Right atrium auricular region (tissue), 2 donors: ENCODE data around the gene TBC1D22B. TPM values are rescaled to one million over a fixed set of nuclear protein-coding genes. Genes with fewer than 3 reads are reported as not detected.
A peak's percentile ranks its signal among the peaks of the same experiment; 100 is the strongest.

Experiments
- DNase-seq: peaks from one replicate; pipeline ENCODE4 v3.0.0-alpha.2; 2019; ENCODE audit warnings: low spot score
- H3K27ac ChIP-seq, 2 donors: fragments of 200-600 bp; sonication (generic); 1 replicate in 1 of 2; 2 replicates in 1 of 2; pipeline ENCODE4 v1.5.1; 2016 to 2019
- H3K27me3 ChIP-seq, 2 donors: fragments of 200-600 bp; sonication (generic); one replicate each; pipeline versions ENCODE4 v1.5.1 to v1.6.0; 2017 to 2019
- H3K36me3 ChIP-seq: fragments of 200-600 bp; sonication (generic); one replicate; pipeline ENCODE4 v1.5.1; 2016
- H3K4me1 ChIP-seq, 2 donors: fragments of 200-600 bp; sonication (generic); one replicate each; pipeline versions ENCODE4 v1.5.1 to v1.6.0; 2017 to 2019
- H3K4me3 ChIP-seq, 2 donors: fragments of 200-600 bp; sonication (generic); 1 replicate in 1 of 2; 2 replicates in 1 of 2; pipeline ENCODE4 v1.5.1; 2017 to 2019; ENCODE audit warnings: mild to moderate bottlenecking in 1 of 2, moderate library complexity in 1 of 2
- H3K9me3 ChIP-seq, 2 donors: fragments of 200-600 bp; sonication (generic); one replicate each; pipeline ENCODE4 v1.5.1; 2019
- CTCF ChIP-seq, 2 donors: fragments of 200-600 bp; sonication (generic); IDR thresholded peaks; one replicate each; pipeline ENCODE4 v1.5.1; 2019; ENCODE audit warnings: antibody characterized with exemption in 2 of 2
- total RNA-seq, 2 donors: library from RNA; depleted of rRNA; stranded (reverse); fragments of >200 nt; gene quantifications; one replicate each; pipeline ENCODE4 v1.1.0, GENCODE V29; 2016

Gene TBC1D22B
- total RNA-seq, 2 donors from 2014 or later, result 7.5 to 9.8 TPM

GRCh38 chr6:37222992-37223391 lies 34.6 kb upstream of the TBC1D22B start:
- peaks cover 0 to 4% of the 10 kb centered on the region in 2 donors for H3K4me1 ChIP-seq
- no peaks in the 10 kb centered on the region for H3K36me3 ChIP-seq
- peak overlapping the region; percentile 61 to 64 for H3K27ac ChIP-seq
- no peak for TF ChIP-seq CTCF (IDR thresholded peaks at IDR 0.05)
- H3K27me3 ChIP-seq, result no peaks in the 10 kb centered on the region
- H3K4me3 ChIP-seq, result peak overlapping the region; percentile 54 to 66
- no peaks in the 10 kb centered on the region for H3K9me3 ChIP-seq
- no peak for DNase-seq

- Histone ChIP-seq H3K4me1 (peaks cover 0 to 4% of the 10 kb centered on the region in 2 donors), H3K27me3 (no peaks in the 10 kb centered on the region), H3K4me3 (no peak overlapping the region), H3K36me3 (no peaks in the 10 kb centered on the region), H3K9me3 (no peaks in the 10 kb centered on the region), H3K27ac (no peak overlapping the region)
- DNase-seq, result peak; percentile 4
- TF ChIP-seq CTCF (IDR thresholded peaks at IDR 0.05), result no peak
These were observed 32.0 kb upstream of the TBC1D22B start for GRCh38 chr6:37225350-37226169.

- no peak for TF ChIP-seq CTCF (IDR thresholded peaks at IDR 0.05)
- Histone ChIP-seq H3K36me3 (no peaks in the 10 kb centered on the region), H3K4me3 (no peak overlapping the region), H3K27ac (no peak overlapping the region), H3K4me1 (no peaks in the 10 kb centered on the region), H3K27me3 (no peaks in the 10 kb centered on the region), H3K9me3 (no peaks in the 10 kb centered on the region)
- DNase-seq, result peak; percentile 34
These were observed 27.5 kb upstream of the TBC1D22B start for GRCh38 chr6:37230104-37230503.

- Histone ChIP-seq H3K27me3 (no peaks in the 10 kb centered on the region), H3K36me3 (no peaks in the 10 kb centered on the region), H3K9me3 (no peaks in the 10 kb centered on the region), H3K4me3 (no peak overlapping the region), H3K4me1 (no peaks in the 10 kb centered on the region), H3K27ac (no peak overlapping the region)
- no peak for TF ChIP-seq CTCF (IDR thresholded peaks at IDR 0.05)
- DNase-seq, result no peak
These were observed 25.0 kb upstream of the TBC1D22B start for GRCh38 chr6:37232430-37233017.

- Histone ChIP-seq H3K27ac (no peak overlapping the region), H3K27me3 (no peaks in the 10 kb centered on the region), H3K36me3 (no peaks in the 10 kb centered on the region), H3K4me1 (no peaks in the 10 kb centered on the region), H3K9me3 (no peaks in the 10 kb centered on the region), H3K4me3 (no peak overlapping the region)
- DNase-seq, result no peak
- TF ChIP-seq CTCF (IDR thresholded peaks at IDR 0.05), result no peak
These were observed 24.0 kb upstream of the TBC1D22B start for GRCh38 chr6:37233541-37233940.
